GM13976 (cell line): Measurements from ENCODE around the gene C1QB.

ENCODE experiments used
- DNase-seq: peaks from one replicate; pipeline ENCODE4 v3.0.0; 2012; ENCODE audit warnings: low spot score
- CTCF ChIP-seq: IDR thresholded peaks from 2 replicates; pipeline ENCODE4 v1.5.1; 2012; ENCODE audit warnings: borderline replicate concordance, mild to moderate bottlenecking; ENCODE audit not compliant: insufficient read depth; ENCODE audit errors: extremely low read depth, missing control alignments, control extremely low read depth
- in situ Hi-C: fragments of 300-500 bp; cut with MboI; formaldehyde crosslinking; loops from one replicate; pipeline ENCODE4 v1.12.0; 2022; ENCODE audit warnings: low sequenced_read_pairs, mixed read lengths, inconsistent platforms; ENCODE audit not compliant: unreplicated experiment

The C1QB gene

GRCh38 chr1:22677931-22678896 is 25.2 kb downstream of the C1QB start:
- in situ Hi-C loops, result no loop called here
- no peak for DNase-seq
- TF ChIP-seq CTCF, result no peak

- no peak for DNase-seq
- in situ Hi-C loops, result no loop called here
- TF ChIP-seq CTCF, result no peak
Observed at GRCh38 chr1:22680726-22681125, 27.7 kb downstream of the C1QB start.

- TF ChIP-seq CTCF, result no peak
- DNase-seq, result no peak
- in situ Hi-C loops, result no loop called here
Observed at GRCh38 chr1:22681556-22682276, 28.7 kb downstream of the C1QB start.

GRCh38 chr1:22683547-22683946 is 30.5 kb downstream of the C1QB start:
- TF ChIP-seq CTCF, result no peak
- no peak for DNase-seq
- in situ Hi-C loops, result no loop called here

GRCh38 chr1:22685591-22686059 is 32.6 kb downstream of the C1QB start:
- no peak for DNase-seq
- in situ Hi-C loops, result no loop called here
- TF ChIP-seq CTCF, result no peak

- no peak for DNase-seq
- TF ChIP-seq CTCF, result no peak
- in situ Hi-C loops, result no loop called here
Observed at GRCh38 chr1:22687191-22687590, 34.2 kb downstream of the C1QB start.
